ENCODE measurements around the gene HSP90AB1. TPM values are rescaled to one million over a fixed set of nuclear protein-coding genes. Genes with fewer than 3 reads are reported as not detected.
A peak's percentile ranks its signal among the peaks of the same experiment; 100 is the strongest.

The HSP90AB1 gene
- total and polyA plus RNA-seq, 9 of the 15 experiments (the other 6 are each of a cell fraction or from before 2014, with no cell fraction given) = 1,780 to 3,358 (median 2,262) TPM

GRCh38 chr6:44257025-44257752 is 10.3 kb downstream of the HSP90AB1 start, which contains the start of gene SLC35B2 (continued):
- TF ChIP-seq E2F1 (CRISPR knock-in tag; IDR thresholded peaks at IDR 0.05) = no peak
- TF ChIP-seq KLF6 (CRISPR knock-in tag; IDR thresholded peaks at IDR 0.05; ENCODE audit: borderline replicate concordance) = no peak; the same call in 1 of the 2 replicates
- TF ChIP-seq SMAD3 (CRISPR knock-in tag; conservative IDR thresholded peaks at IDR 0.05) = no peak
- TF ChIP-seq GABPB1 (CRISPR knock-in tag; IDR thresholded peaks at IDR 0.05) = peak; percentile 85
- peak; percentile 84 for TF ChIP-seq ZBTB43 (CRISPR knock-in tag; IDR thresholded peaks at IDR 0.05)
- TF ChIP-seq PYGO2 (tag; IDR thresholded peaks at IDR 0.05) = no peak
- no peak for TF ChIP-seq ZNF134 (CRISPR knock-in tag; conservative IDR thresholded peaks at IDR 0.05)
- TF ChIP-seq DDX20 (tag; IDR thresholded peaks at IDR 0.05; ENCODE audit: low read depth) = no peak
- no peak; the same call in 1 of the 2 replicates for TF ChIP-seq ZNF695 (CRISPR knock-in tag; IDR thresholded peaks at IDR 0.05)
- TF ChIP-seq ATF2 (CRISPR knock-in tag; IDR thresholded peaks at IDR 0.05) = no peak
- TF ChIP-seq CCAR2 (IDR thresholded peaks at IDR 0.05; ENCODE audit: low read depth, low read length) = no peak
- no peak for TF ChIP-seq CEBPB (tag; IDR thresholded peaks at IDR 0.05)
- no peak for TF ChIP-seq PRPF4 (IDR thresholded peaks at IDR 0.05; ENCODE audit: insufficient read depth, low read depth, low read length, poor library complexity, severe bottlenecking)
- TF ChIP-seq CHD1 (IDR thresholded peaks at IDR 0.05; ENCODE audit: low read length) = no peak
- no peak for TF ChIP-seq NFATC3 (IDR thresholded peaks at IDR 0.05)
- TF ChIP-seq COPS2 (conservative IDR thresholded peaks at IDR 0.05) = no peak
- TF ChIP-seq ZNF668 (CRISPR knock-in tag; IDR thresholded peaks at IDR 0.05) = no peak
- TF ChIP-seq BRCA1 (IDR thresholded peaks at IDR 0.05) = no peak
- TF ChIP-seq BRCA1 (CRISPR knock-in tag; IDR thresholded peaks at IDR 0.05) = no peak
- no peak for TF ChIP-seq ZNF165 (CRISPR knock-in tag; IDR thresholded peaks at IDR 0.05; ENCODE audit: borderline replicate concordance)
- peak; percentile 88; the same call in 1 of the 2 replicates for TF ChIP-seq FOXP4 (CRISPR knock-in tag; IDR thresholded peaks at IDR 0.05; ENCODE audit: borderline replicate concordance)
- no peak for TF ChIP-seq POLR3A (IDR thresholded peaks at IDR 0.05; ENCODE audit: borderline replicate concordance, extremely low read depth, insufficient read depth, insufficient read length)
- peak in 1 of 2 experiments; percentile 57; a peak in 3 of 4 replicates for TF ChIP-seq RAD21 (CRISPR knock-in tag; conservative IDR thresholded peaks at IDR 0.05 in 1 of 2, IDR thresholded peaks at IDR 0.05 in 1 of 2)

All from K562 (cell line).